HG03280 (cell line): ENCODE measurements around the gene NOL12.
"Not testable (repeated sequence)": the region's sequence is repeated elsewhere in the genome, so short reads cannot be mapped to it uniquely, and the experiment has no call there.

Source experiments
- ATAC-seq: cut with Tn5 transposase; IDR thresholded peaks from one replicate; pipeline ENCODE4 v1.9.1; 2021; ENCODE audit warnings: mild to moderate bottlenecking, moderate library complexity; ENCODE audit not compliant: unreplicated experiment

Gene NOL12

GRCh38 chr22:37678372-37678771 lies 7.8 kb upstream of the NOL12 start:
- no peak for ATAC-seq

- ATAC-seq, result no peak
These were observed 6.5 kb upstream of the NOL12 start for GRCh38 chr22:37679670-37680069.

- no peak for ATAC-seq
These were observed 5.8 kb upstream of the NOL12 start for GRCh38 chr22:37680191-37680851.

GRCh38 chr22:37681001-37681424 lies 5.1 kb upstream of the NOL12 start:
- no peak for ATAC-seq

GRCh38 chr22:37681556-37682049 lies 4.5 kb upstream of the NOL12 start:
- no peak for ATAC-seq

- ATAC-seq, result no peak
These were observed 1.1 kb upstream of the NOL12 start for GRCh38 chr22:37684803-37685615.

- ATAC-seq, result no peak
These were observed 4.3 kb downstream of the NOL12 start for GRCh38 chr22:37690407-37690806.

- no peak for ATAC-seq
These were observed 4.9 kb downstream of the NOL12 start for GRCh38 chr22:37690901-37691504.

GRCh38 chr22:37692627-37693285 lies 6.6 kb downstream of the NOL12 start:
- ATAC-seq, result no peak

GRCh38 chr22:37694131-37694530 lies 8.0 kb downstream of the NOL12 start:
- not testable (repeated sequence) for ATAC-seq

- not testable (repeated sequence) for ATAC-seq
These were observed 10.1 kb downstream of the NOL12 start for GRCh38 chr22:37696260-37696656.

- peak; percentile 76 for ATAC-seq
These were observed 10.8 kb downstream of the NOL12 start, which contains the start of gene TRIOBP for GRCh38 chr22:37696657-37697537. TSS of gene TRIOBP (plus strand) at chr22:37697048. CDS start at chr22:37701366, 4,318 bp downstream.

- ATAC-seq, result no peak
These were observed 11.3 kb downstream of the NOL12 start for GRCh38 chr22:37697538-37697835.

- ATAC-seq, result no peak
These were observed 15.1 kb downstream of the NOL12 start for GRCh38 chr22:37701141-37701786.

- no peak for ATAC-seq
These were observed 17.8 kb downstream of the NOL12 start for GRCh38 chr22:37703906-37704305.

GRCh38 chr22:37704645-37705044 lies 18.5 kb downstream of the NOL12 start:
- ATAC-seq, result no peak

- no peak for ATAC-seq
These were observed 19.1 kb downstream of the NOL12 start for GRCh38 chr22:37705205-37705604.

GRCh38 chr22:37708580-37709444 lies 22.7 kb downstream of the NOL12 start:
- ATAC-seq, result no peak

GRCh38 chr22:37709445-37709765 lies 23.3 kb downstream of the NOL12 start:
- no peak for ATAC-seq
